Activated naive CD4-positive, alpha-beta T cell (primary cell): ENCODE data around the gene VPS45.
A peak's percentile ranks its signal among the peaks of the same experiment; 100 is the strongest.
"Not testable (repeated sequence)": the region's sequence is repeated elsewhere in the genome, so short reads cannot be mapped to it uniquely, and the experiment has no call there.

Experiments used
- DNase-seq, 4 experiments: peaks; one replicate each; lab custom pipeline; 2025; lab: John Stamatoyannopoulos, UW

VPS45 gene

DNA sequence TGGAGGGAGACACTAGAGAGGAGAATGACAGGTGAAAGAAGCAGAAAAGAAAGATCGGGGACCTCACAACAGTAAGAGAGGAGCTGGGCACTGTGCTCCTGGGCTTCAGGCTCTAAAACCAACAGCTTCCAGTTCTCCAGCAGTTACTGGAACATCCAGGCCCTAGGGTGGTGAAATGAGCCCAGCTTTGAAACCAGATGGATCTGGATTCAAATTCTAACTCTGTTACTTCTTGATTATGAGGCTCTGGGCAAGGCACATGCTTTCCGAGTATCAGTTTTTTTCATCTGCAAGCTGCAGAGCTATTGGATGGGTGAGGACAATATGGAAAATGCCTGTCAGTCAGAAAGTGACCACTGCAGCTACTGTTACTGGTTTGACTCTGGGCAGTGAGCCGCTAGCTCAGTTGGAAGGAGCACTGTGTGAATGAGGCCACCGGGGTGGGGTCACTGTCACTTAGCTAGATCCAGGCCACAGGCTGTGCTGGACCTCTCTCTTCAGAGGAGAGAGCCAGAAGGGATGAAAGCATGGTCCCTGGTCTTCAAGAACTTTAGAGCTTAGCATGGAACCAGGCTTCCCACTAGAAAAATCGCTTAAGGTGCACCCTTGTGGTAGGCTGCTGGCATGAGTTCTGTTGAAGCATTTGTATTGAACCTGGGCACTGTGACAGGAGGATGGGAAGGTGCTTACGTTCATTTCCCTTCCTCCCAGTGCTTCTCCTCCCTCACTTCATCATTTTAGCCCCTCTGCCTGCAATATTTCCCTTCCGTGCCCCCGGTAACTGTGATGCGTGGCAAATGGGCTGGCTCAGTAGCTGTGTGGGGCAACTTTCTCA, 94.4 kb downstream of the VPS45 start:
- DNase-seq: no peak

DNA sequence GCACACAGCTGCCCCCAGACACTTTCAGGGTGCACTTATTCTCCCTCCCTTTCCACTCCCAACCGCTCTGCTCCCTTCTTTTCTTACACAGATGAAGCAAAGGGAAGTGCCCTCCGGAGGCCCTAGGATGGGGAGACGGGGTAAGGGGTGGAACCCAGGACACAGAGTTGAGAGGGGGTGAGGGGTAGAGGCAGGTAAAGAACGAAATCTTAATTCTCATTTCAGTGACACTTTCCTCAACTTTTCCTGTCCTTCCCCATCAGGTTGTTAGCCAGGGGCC, 94.9 kb downstream of the VPS45 start:
- DNase-seq: no peak

DNA sequence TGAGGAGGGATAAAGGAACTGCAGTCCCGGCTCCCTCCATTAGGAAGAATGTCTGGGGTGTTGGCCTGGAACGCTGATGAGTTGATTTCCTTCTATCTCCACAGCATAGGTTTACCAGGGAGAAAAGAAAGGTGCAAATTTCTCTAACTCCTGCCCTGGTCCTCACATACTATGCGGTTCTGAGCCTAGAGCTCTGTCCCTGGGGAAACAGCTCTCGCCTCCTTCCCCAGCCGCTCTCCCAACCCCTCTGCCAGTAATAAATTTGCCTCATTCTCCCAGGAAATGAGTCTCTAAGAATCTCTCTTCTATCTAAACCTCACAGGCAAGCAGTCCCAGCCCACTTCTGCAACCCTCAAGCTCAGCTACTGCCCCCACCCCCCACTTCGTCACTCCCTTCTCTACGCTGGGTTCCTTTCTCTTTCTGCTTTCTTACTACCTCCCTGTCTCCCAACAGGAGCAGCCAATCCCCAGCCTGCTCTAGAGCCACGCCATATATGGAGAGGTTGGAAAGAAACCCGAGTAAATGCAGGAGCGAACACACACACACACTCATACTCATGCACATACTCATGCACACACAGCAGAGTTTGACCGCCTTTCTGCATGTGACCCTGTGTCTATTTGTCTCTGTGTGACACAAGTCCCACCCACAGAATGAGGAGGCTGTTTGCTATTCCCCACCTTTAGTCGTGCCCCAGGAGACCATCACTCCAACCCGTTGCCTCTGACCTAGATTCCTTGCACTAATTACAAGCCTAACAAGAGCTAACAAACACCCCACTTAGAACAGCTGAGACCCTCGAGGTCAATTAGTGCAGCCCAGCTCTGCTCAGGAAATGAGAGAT, 95.5 kb downstream of the VPS45 start:
- no peak for DNase-seq

DNA sequence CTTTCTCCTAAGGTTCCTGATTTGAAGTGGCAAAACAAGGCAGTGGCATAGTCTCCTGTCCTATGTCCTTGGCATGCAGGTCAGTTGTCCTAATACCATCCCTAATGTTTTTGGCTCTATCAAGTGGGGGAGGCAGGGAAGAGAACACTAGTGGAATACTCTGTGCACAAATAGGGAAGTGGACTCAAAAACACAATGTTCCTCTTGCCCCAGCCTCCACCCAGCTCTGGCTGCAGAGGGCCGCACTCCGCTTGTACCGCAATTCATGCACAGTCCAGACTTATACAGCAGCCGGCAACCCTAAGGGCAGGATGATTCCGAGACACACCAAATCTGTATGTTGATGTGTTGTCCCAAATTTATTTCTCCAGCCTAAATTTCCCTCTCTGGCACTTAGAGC, 96.6 kb downstream of the VPS45 start:
- DNase-seq: no peak

DNA sequence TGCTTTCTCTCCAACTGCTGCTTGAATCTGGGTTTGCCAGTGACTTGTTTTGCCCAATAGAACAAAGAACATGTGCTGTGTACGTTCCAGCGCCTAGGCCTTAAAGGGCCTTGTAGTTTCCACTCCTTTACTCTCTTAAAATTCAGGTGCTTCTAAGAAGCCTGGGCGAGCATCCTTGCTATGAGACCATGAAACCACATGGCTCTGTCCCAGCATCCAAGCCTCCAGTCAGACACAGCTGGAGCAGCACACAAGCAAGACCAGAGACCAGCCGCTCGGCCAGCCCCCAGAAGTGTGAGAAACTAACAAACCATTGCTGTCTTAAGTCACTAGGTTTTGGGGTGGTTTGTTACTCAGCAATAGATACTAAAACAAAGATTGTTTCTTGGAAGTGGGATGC, 97.2 kb downstream of the VPS45 start:
- DNase-seq: no peak

DNA sequence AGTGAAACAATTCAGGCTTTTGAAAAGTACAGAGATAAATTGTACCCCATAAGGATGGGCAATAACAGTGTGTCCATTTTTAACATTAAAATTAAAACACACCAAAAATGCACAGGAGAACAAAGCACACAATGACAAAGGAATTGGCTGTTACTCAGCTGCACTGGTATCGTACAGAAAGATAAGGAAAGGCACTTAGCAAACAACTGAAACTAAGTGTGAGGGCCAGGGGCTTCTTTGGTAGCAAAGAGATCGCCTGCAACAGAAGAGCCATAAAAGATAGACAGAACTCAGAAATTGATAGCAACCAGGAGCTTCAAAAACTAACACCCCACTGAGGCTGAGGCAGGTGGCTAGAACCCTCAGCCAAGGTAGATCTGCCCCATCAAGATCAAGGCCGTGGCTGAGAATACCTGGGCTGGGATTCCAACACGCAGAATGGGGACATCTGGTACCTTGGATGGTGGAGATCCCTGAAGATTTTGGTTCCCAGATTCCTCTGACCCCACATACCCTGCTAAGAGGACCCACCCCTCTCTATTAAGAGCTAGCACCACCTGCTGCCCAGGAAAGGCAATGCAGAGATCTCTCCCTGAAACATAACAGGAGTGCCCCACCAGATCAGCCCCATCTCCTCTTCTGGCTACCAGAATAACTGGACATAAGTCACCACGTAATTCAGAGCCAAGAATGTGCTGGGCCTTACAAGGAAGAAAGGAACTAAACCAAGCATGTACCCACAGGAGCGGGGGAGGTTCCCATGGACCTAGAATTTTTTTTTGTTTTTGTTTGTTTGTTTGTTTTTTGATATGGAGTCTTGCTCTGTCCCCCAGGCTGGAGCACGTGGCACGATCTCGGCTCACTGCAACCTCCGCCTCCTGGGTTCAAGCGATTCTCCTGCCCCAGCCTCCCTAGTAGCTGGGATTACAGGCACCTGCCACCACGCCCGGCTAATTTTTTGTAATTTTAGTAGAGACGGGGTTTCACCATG, 98.3 kb downstream of the VPS45 start:
- DNase-seq: peak in 2 of 4 experiments; percentile 20 to 45

DNA sequence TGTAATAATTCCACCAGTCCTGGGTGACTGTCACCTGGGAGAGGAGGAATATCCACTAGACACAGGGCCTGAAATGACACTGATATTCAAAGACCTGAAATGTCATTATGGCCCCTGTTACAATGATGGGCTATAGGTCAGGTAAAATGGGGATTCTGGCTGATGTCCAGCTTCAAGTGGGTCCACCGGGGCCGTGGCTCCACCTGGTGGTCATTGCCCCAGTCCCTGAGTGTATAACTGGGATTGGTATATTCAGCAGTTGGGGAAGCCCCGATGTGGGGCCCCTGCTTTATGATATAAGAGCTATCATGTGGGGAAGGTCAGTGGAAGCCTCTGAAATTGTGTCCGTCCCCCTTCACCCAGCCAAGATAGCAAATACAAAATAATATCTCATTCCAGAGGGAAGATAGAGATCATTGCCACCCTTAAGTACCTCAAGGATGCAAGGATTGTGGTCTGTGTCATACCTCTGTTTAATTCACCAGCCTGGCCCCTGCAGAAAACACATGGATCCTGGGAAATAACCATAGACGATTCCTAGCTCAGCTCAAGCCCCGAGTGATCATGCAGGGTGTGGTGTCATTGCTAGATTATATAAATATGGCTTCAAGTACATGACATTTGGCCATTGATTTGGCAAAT, 101.5 kb downstream of the VPS45 start:
- peak in 2 of 4 experiments; percentile 13 to 37 for DNase-seq

DNA sequence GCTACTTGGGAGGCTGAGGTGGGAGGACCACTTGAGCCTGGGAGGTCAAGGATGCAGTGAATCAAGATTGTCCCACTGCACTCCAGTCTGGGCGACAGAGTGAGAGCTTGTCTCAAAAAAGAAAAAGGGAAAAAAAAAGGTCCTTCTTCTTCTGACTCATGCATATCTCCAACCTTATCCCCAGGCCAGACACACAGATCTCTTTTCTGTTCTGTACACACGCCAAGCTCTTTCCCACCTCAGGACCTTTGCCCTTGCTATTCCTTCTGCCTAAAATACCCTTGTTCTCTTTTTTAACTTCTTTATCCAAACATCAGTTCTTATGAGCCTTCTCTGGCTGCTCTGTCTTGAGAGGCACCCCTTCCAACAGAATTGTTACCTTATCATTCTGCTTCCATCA, 104.2 kb downstream of the VPS45 start:
- no peak for DNase-seq

DNA sequence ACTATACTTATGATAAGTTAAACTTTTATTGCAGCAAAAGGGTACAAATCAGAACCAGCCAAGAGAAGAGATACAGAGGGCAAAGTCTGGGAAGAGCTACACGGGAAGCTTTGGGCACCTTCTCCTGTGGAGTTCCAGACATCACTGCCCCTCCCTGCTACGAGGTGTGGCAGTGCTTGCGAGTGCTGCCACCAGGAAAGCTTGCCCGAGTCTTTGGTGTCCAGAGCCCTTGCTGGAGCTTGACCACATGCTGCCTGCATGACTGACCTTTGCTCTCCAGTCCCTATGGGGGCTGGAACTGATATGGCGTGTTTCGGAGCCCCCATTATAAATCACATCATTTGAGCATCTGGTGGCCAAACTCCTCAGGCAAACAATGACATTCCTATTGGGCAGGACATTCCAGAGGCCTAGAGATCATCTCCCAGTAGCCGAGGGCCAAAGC, 105.6 kb downstream of the VPS45 start:
- no peak for DNase-seq

DNA sequence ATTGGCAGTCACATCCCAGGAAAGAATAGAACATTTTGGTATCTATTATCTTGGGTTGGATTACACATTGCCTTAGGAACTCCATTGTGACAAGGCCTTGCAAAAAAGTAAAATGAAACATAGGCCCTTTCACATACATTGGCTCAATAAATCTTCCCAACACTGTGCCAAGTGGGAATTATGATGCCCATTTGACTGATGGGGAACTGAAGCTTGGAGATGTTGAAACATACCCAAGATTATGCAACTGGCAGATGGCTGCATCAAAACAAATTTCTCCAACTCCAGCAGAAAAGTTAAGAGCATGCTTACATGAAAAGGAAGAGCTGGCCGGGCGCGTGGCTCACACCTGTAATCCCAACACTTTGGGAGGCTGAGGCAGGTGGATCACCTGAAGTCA, 109.0 kb downstream of the VPS45 start:
- no peak for DNase-seq

DNA sequence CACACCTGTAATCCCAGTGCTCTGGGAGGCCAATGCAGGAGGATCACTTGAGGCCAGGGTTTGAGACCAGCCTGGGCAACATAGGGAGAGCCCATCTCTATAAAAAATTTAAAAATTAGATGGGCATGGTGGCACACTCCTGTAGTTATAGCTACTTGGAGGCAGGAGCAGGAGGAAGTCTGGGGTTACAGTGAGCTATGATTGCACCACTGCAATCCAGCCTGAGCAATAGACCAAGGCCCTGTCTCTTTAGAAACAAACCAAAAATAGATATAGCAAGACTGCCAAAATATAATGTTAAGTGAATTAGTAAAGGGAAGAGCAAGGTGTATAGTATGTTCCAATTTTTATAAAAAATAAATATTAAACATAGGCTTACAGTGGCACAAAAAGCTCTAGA, 111.0 kb downstream of the VPS45 start:
- DNase-seq: no peak

DNA sequence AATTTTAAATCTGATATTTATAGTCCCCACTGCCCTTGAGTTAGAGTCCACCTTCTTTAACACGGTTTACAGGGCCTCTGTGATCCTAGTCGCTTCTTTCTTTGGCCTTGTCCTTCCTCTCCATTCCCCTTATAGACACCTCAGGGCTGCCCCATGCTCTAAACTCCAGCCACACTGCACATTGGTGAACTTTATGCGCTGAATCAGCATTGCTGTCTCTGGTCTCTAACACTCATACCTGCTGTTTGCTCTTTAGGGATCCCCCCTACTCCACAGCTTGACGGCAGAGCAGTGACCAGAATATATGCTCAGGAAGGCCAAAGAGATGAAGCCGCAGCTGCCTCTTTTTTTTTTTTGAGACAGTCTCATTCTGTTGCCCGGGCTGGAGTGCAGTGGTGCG, 112.3 kb downstream of the VPS45 start:
- no peak for DNase-seq

DNA sequence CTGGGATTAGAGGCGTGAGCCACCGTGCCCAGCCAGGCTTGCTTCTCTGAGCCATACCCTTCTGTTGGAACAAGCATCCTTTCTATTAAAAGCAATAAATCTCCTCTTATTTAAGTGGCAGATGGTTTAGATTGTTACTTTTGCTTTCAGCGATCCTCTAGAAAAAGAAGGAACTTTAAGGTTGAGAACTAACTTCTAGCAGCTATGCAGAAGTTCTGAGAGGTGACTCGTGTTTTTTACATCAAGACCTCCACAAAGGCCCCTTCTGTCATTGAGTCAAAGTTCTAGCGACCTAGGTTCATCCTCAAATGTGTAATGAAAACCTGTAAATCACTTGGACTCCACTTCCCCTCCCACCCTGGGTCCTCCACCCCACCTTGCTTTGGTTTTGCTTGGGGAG, 112.9 kb downstream of the VPS45 start:
- no peak for DNase-seq

DNA sequence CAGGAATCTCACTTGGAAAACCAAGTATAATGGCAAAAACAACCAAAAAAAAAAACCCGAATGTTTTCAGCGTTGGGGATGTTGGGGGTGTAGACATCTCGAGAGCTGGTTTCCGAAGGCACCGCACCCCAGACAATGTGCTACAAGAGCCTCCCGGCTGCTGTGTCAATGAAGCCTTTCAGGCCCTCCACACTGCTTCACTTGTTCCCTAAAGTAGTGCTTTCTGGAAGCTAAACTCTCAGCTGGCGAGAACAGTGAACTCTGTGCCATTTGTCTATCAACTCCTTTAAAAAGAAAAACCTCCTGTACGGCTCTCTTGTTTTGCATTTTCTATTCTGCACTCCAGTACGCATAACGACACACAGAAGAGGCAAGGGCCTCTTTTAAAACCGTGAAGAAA, 114.7 kb downstream of the VPS45 start:
- DNase-seq: no peak

DNA sequence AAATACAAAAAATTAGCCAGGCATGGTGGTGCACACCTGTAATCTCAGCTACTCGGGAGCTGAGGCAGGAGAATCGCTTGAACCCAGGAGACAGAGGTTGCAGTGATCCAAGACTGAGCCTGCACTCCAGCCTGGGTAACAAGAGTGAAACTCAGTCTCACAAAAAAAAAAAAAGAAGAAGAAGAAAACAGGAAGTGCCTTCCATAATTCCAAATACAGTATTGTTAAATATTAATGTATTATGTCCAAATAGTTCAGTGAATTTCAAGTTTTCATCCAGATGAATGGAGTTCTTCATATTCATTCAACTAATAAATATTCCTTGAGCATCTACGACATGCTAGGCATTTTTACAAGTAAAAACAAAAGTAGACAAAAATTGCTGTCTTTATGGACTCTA, 115.5 kb downstream of the VPS45 start:
- no peak for DNase-seq

DNA sequence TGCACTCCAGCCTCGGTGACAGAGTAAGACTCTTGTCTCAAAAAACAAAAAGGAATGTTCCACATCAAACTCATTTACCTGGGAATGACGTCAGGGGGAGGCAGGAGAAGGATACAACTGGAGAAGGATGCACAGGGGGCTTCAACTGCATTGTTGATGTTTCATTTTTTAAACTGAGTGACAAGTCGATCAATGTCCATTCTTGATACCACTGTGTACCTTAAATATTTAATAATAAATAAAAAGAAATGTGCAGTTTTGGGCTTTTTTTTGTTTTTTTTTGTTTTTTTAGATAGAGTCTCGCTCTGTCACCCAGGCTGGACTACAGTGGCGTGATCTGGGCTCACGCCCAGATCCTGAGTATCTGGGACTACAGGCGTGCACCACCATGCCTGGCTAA, 117.9 kb downstream of the VPS45 start:
- DNase-seq: no peak

DNA sequence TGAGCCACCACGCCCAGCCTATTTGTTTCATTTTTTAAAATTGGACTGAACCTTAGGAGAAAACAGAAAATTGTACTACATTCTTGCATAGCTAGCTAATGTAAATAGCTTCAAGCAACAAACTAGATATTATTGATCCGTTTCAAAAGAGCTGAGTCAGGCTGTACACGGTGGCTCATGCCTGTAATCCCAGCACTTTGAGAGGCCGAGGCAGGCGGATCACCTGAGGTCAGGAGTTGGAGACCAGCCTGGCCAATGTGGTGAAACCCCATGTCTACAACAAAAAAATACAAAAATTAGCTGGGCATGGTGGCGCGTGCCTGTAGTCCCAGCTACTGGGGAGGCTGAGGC, 118.8 kb downstream of the VPS45 start:
- DNase-seq: not testable (repeated sequence)

DNA sequence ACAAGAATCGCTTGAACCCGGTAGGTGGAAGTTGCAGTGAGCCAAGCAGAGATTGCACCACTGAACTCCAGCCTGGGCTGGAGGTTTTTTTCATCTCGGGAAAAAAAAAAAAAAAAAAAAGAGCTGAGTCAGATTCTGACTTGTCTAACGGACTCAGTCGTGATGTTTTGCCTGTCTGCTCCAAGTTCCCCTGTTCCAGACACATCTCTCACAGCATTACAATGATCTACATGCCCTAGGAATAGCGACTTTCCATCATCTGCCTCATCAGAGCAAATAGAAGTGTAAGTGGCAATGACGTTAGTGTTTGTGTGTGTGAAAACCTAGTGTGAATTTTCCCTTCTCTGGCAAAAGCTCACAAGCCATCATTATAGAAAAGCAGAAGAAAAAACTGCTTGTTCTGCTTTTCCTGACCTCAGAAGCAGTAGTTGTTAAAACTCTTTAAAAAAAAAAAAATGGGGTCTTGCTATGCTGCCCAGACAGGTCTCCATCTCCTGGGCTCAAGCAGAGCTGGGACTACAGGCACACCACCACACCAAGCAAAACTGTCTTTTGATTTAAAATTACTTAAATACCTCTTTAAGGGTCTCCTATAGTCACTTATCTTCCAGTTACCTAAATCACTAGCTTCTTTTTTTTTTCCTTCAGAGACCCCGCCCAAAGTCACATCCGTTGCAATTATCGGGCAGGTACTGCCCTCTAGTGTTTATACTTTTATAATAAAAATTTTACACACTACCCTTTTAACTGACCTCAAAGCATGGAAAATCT, 119.4 kb downstream of the VPS45 start:
- DNase-seq: no peak

DNA sequence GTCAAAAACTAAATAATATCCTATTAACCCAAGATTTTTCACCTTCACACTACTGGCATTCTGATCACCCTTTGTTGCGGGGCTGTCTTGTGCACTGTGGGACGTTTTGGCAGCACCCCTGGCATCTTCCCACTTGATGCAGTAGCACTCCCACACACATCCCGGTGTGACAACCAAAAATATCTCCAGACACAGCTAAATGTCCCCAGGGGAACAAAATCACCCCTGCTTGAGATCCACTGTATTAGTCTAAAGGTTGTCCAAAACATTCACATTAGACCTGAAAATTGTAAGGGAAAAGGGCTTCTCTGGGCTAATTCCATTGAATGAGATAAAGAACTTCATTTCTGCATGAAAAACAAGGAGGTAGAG, 120.0 kb downstream of the VPS45 start:
- DNase-seq: no peak

DNA sequence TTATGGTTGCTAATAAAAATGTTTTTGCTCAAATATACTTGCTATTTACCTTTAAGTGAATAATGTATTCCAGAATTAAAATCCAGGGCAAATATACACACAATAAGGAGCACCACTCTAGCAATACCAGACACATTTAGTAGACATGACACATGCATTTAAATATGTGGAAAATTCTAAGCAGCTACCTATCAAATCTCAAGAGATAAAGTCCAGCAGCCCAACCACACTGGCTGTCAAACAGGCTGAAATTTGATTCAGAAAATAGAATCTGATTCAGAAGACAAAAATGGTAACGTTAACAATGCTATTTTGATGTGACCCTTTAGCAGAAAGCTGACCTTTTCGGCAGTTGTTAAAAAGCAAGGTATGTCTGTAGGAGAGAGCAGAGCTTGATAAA, 124.4 kb downstream of the VPS45 start:
- no peak for DNase-seq

DNA sequence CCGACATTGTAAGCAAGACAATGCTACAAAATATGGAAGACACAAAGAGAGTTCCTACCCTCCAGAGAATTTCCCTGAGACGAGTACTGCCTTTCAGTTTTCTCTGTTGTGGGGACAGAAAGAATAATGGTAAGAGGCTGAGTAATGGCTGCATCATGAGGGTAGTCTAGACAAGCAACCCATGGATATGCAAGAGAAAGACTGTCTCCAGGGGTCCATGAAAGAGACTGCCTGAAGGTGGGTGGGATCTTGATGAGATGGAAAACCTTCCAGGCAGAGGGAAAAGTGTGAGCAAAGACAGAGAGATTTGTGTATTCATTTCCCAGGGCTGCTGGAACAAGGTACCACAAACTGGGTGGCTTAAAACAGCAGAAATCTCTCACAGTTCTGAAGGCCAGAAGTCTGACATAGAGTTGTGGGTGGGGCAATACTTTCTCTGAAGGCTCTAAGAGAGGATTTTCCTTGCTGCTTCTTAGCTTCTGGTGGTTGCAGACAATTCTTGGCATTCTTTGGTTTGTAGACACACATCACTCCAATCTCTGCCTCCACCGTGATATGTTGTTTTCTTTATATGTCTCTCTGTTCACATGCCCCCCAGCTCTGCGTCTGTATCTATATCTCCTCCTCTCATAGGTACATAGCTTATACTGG, 126.9 kb downstream of the VPS45 start:
- DNase-seq: no peak
